Stimulated activated naive CD4-positive, alpha-beta T cell treated with Interleukin-2 at 50 U/mL for 16 hours (primary cell): ENCODE measurements around the gene CFDP1.

Source experiments
- DNase-seq: peaks from one replicate; lab custom pipeline; 2025; lab: John Stamatoyannopoulos, UW

Gene CFDP1

GRCh38 chr16:75372236-75372856 is 61.0 kb downstream of the CFDP1 start:
- no peak for DNase-seq

- DNase-seq, result no peak
Measured at GRCh38 chr16:75371171-75371570, 62.1 kb downstream of the CFDP1 start.

- no peak for DNase-seq
Measured at GRCh38 chr16:75364286-75364791, 69.0 kb downstream of the CFDP1 start.

GRCh38 chr16:75362846-75363245 is 70.5 kb downstream of the CFDP1 start:
- DNase-seq, result no peak

GRCh38 chr16:75361936-75362335 is 71.4 kb downstream of the CFDP1 start:
- no peak for DNase-seq

GRCh38 chr16:75354170-75354569 is 79.1 kb downstream of the CFDP1 start:
- no peak for DNase-seq

GRCh38 chr16:75351183-75351582 is 82.1 kb downstream of the CFDP1 start:
- no peak for DNase-seq

GRCh38 chr16:75345711-75346110 is 87.6 kb downstream of the CFDP1 start:
- DNase-seq, result no peak

- no peak for DNase-seq
Measured at GRCh38 chr16:75343941-75344340, 89.4 kb downstream of the CFDP1 start.

GRCh38 chr16:75343286-75343685 is 90.0 kb downstream of the CFDP1 start:
- DNase-seq, result no peak

GRCh38 chr16:75342308-75342811 is 90.9 kb downstream of the CFDP1 start:
- DNase-seq, result no peak

GRCh38 chr16:75341564-75342307 is 91.6 kb downstream of the CFDP1 start:
- no peak for DNase-seq

- DNase-seq, result no peak
Measured at GRCh38 chr16:75340741-75341491, 92.4 kb downstream of the CFDP1 start.

GRCh38 chr16:75337430-75337829 is 95.9 kb downstream of the CFDP1 start:
- no peak for DNase-seq

- no peak for DNase-seq
Measured at GRCh38 chr16:75336521-75336920, 96.8 kb downstream of the CFDP1 start.

GRCh38 chr16:75333721-75334163 is 99.6 kb downstream of the CFDP1 start:
- DNase-seq, result no peak

GRCh38 chr16:75329943-75330342 is 103.4 kb downstream of the CFDP1 start:
- DNase-seq, result no peak

- no peak for DNase-seq
Measured at GRCh38 chr16:75326333-75326732, 107.0 kb downstream of the CFDP1 start.

GRCh38 chr16:75323933-75324332 is 109.4 kb downstream of the CFDP1 start:
- DNase-seq, result no peak

- no peak for DNase-seq
Measured at GRCh38 chr16:75323198-75323597, 110.1 kb downstream of the CFDP1 start.

GRCh38 chr16:75322740-75323139 is 110.6 kb downstream of the CFDP1 start:
- no peak for DNase-seq

- DNase-seq, result no peak
Measured at GRCh38 chr16:75320435-75320834, 112.9 kb downstream of the CFDP1 start.
